Activated B cell treated with CpG ODN at 0.5 μM for 24 hours (primary cell): ENCODE results near the gene MBD3. TPM values are rescaled to one million over a fixed set of nuclear protein-coding genes. Genes with fewer than 3 reads are reported as not detected.
"Not testable (repeated sequence)": the region's sequence is repeated elsewhere in the genome, so short reads cannot be mapped to it uniquely, and the experiment has no call there.

ENCODE experiments used
- ATAC-seq: fragments of 200-7000 bp; cut with Tn5 transposase; one replicate; pipeline ENCODE4 v1.10.0; 2021; ENCODE audit warnings: low read depth, mild to moderate bottlenecking, moderate library complexity
- CTCF ChIA-PET: fragments of 350-600 bp; sonication (Branson Sonifier 250); formaldehyde crosslinking; loops from one replicate; lab custom pipeline; 2021; ENCODE audit warnings: antibody characterized with exemption; lab: Charles Lee
- POLR2A ChIA-PET: fragments of 350-600 bp; sonication (Branson Sonifier 250); formaldehyde crosslinking; loops from one replicate; lab custom pipeline; 2021; ENCODE audit warnings: antibody characterized with exemption; lab: Charles Lee
- DNase-seq: peaks from one replicate; pipeline ENCODE4 v3.0.0; 2022
- H3K27ac Mint-ChIP-seq: one replicate; pipeline ENCODE4 v1.8.0; 2020; ENCODE audit warnings: mixed read lengths
- H3K27me3 Mint-ChIP-seq: one replicate; pipeline ENCODE4 v1.8.0; 2021; ENCODE audit warnings: mixed read lengths
- H3K36me3 Mint-ChIP-seq: one replicate; pipeline ENCODE4 v1.8.0; 2021; ENCODE audit warnings: low read depth, mixed read lengths
- H3K4me1 Mint-ChIP-seq: one replicate; pipeline ENCODE4 v1.8.0; 2021; ENCODE audit warnings: mixed read lengths
- H3K4me3 Mint-ChIP-seq: one replicate; pipeline ENCODE4 v1.8.0; 2020; ENCODE audit warnings: mild to moderate bottlenecking, mixed read lengths
- H3K9me3 Mint-ChIP-seq: one replicate; pipeline ENCODE4 v1.8.0; 2020; ENCODE audit warnings: mixed read lengths
- intact Hi-C: fragments of 100-400 bp; cut with micrococcal nuclease; formaldehyde crosslinking; loops from one replicate; pipeline ENCODE4 v1.15.1; 2024
- total RNA-seq: library from RNA; stranded (reverse); gene quantifications from 2 replicates; pipeline ENCODE4 v1.2.3, GENCODE V29; 2022
- TF ChIP-seq, protein P1 (sequence below): fragments of 200-600 bp; IDR thresholded peaks from one replicate; pipeline ENCODE4 v1.8.0; 2022; ENCODE audit warnings: antibody characterized with exemption, mild to moderate bottlenecking

The MBD3 gene
- total RNA-seq, 1 donor from 2014 or later: 96.9 TPM

DNA sequence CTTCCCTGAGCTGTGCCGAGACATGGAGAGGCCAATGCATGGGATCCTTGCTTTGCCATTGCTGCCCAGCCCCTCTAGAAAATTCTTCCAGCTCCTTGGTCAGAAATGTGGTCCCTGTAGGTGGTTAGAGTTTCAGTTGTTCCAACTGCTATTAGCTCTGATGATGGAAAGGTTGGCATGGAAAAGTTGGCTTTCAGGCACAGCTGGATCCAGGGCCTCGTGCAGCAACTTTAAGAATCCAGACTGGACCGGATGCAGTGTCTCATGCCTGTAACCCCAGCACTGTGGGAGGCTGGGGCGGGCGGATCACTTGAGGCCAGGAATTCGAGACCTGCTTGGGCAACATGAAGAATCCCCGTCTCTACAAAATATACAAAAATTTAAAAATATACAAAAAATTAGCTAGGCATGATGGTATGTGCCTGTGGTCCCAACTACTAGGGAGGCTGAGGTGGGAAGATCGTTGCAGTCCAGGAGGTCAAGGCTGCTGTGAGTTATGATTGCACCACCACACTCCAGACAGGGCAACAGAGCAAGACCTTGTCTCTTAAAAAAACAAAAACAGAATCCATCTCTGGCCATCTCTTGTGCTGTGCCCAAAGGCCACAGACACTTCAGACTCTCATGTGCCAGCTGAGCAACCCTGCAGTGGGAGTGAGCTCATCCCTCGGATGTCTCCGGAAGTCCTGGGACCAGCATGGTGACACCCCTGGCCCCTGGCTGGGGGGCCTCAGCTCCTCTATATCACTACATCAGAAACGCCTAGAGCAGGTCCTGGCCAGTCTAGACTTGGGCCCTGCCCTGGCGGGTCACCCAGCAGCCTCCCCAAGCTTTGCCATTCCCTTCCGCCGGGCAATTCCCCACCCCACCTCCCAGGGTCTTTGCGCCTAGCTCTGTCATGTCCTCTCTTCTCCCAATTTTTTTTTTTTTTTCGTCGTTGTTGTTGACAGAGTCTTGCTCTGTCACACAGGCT is 41.3 kb downstream of the MBD3 start:
- ChIA-PET POLR2A (interaction anchor here (0.6 to 0.7 kb wide), 2 partner anchors 960 to 1056 kb away, joined by 3 to 4 read pairs; no protein-coding TSS in a partner anchor), CTCF (no interaction called here)
- no peaks in the 10 kb centered on the region for H3K9me3 Mint-ChIP-seq
- ATAC-seq (no peak), DNase-seq (no peak)
- peaks cover under 1% of the 10 kb centered on the region for H3K4me1 Mint-ChIP-seq
- intact Hi-C loops: no loop called here
- TF ChIP-seq, protein P1, sequence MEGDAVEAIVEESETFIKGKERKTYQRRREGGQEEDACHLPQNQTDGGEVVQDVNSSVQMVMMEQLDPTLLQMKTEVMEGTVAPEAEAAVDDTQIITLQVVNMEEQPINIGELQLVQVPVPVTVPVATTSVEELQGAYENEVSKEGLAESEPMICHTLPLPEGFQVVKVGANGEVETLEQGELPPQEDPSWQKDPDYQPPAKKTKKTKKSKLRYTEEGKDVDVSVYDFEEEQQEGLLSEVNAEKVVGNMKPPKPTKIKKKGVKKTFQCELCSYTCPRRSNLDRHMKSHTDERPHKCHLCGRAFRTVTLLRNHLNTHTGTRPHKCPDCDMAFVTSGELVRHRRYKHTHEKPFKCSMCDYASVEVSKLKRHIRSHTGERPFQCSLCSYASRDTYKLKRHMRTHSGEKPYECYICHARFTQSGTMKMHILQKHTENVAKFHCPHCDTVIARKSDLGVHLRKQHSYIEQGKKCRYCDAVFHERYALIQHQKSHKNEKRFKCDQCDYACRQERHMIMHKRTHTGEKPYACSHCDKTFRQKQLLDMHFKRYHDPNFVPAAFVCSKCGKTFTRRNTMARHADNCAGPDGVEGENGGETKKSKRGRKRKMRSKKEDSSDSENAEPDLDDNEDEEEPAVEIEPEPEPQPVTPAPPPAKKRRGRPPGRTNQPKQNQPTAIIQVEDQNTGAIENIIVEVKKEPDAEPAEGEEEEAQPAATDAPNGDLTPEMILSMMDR: no peak
- H3K36me3 Mint-ChIP-seq: no peaks in the 10 kb centered on the region
- peaks cover 10% of the 10 kb centered on the region for H3K27me3 Mint-ChIP-seq
- no peak overlapping the region for H3K4me3 Mint-ChIP-seq
- H3K27ac Mint-ChIP-seq: no peak overlapping the region

DNA sequence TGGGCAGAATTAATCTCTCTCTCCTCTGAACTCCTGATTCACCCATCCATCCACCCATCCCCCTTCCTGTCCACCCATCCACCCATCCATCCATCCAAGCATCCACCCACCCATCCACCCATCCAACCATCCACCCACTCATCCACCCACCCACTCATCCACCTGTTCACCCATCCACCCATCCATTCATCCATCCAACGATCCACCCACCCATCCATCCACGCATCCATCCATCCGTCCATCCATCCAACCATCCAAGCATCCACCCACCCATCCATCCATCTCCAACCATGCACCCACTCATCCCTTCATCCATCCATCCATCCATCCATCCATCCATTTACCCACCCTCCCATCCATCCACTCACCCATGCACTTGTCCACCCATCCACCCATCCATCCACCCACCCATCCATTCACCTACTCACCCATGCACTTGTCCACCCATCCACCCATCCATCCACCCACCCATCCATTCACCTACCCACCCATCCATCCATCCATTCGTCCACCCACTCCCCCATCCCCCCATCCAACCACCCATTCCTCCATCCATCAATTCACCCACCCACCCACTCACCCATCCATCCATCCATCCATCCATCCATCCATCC is 43.2 kb downstream of the MBD3 start:
- Mint-ChIP-seq H3K4me3 (no peak overlapping the region), H3K36me3 (no peaks in the 10 kb centered on the region), H3K9me3 (no peaks in the 10 kb centered on the region), H3K4me1 (peaks cover 6% of the 10 kb centered on the region), H3K27ac (no peak overlapping the region), H3K27me3 (peaks cover 14% of the 10 kb centered on the region)
- ATAC-seq: no peak
- DNase-seq: no peak
- TF ChIP-seq, protein P1: no peak
- ChIA-PET CTCF (interaction anchor here (1.7 kb wide), 1 partner anchor 123 kb away, joined by 6 read pairs; no protein-coding TSS in a partner anchor), POLR2A (no interaction called here)
- intact Hi-C loops: loop anchor here (5.0 kb wide), 1 partner anchor 263 kb away; the partner anchor contains the start of gene ATP8B3

DNA sequence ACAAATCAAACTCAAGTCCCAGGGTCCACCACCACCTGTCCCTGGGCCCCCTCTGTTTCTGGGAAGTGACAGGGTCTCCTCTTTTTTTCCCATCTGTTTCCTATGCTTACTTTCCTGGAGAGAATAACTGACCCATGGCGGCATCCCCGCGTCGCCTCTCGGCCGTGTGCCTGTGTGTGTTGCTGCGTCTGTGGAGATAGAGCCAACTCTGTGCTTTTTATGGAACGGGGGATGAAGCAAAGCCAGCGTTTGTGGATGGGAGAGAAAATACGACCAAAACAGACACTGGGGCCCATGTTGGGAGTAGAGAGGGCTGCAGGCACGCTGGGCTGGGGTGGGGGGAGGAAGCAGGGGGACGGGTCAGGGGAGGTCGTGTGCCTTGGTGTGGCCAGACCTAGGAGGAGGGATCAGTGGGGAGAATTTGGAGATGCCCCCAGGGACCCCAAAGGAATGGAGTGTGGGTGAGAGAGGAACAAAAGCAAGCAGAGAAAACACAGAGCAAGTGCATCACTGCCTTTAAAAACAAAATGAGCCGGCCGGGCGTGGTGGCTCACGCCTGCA is 52.2 kb downstream of the MBD3 start:
- CTCF ChIA-PET: no interaction called here

DNA sequence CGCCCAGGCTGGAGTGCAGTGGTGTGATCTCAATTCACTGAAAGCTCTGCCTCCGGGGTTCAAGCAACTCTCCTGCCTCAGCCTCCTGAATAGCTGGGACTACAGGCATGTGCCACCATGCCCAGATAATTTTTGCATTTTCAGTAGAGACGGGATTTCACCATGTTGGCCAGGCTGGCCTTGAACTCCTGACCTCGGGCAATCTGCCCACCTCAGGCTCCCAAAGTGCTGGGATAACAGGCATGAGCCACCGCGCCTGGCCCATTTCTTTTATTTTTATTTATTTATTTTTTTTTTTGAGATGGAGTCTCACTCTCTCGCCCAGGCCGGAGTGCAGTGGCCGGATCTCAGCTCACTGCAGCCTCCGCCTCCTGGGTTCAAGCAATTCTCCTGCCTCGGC is 52.9 kb downstream of the MBD3 start:
- H3K36me3 Mint-ChIP-seq, intact Hi-C loops: not testable (repeated sequence)

More for the DNA sequence above, 52.2 kb downstream of the MBD3 start:
- POLR2A ChIA-PET: no interaction called here
- H3K27me3 Mint-ChIP-seq: peaks cover 18% of the 10 kb centered on the region
- H3K9me3 Mint-ChIP-seq: no peaks in the 10 kb centered on the region
- TF ChIP-seq, protein P1: no peak
- H3K4me3 Mint-ChIP-seq: no peak overlapping the region
- DNase-seq: no peak
- H3K27ac Mint-ChIP-seq: no peak overlapping the region
- ATAC-seq: no peak
- H3K36me3 Mint-ChIP-seq: no peaks in the 10 kb centered on the region
- intact Hi-C loops: no loop called here
- no peaks in the 10 kb centered on the region for H3K4me1 Mint-ChIP-seq

DNA sequence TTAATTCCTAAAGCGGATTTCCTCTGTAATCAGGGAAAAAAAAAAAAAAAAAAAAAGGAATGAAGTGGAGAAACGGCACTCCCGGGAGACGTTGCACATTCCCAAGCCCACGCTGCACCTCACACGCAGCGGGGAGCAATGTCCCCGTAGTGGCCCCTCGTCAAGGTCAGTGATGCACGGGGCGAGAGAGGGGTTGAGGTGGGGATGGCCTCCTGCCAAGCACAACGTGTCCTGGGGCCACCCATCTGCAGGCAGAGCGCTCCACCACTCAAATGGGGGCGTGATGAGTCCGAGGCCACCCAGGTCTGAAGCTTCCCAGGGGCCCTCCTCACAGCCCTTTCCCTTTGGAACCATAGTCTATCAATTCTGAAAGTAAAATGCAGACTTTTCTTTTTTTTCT is 53.7 kb downstream of the MBD3 start:
- intact Hi-C loops: no loop called here
- H3K27me3 Mint-ChIP-seq: peaks cover 18% of the 10 kb centered on the region

More for the DNA sequence above, 52.9 kb downstream of the MBD3 start:
- ATAC-seq, H3K4me1 Mint-ChIP-seq, H3K9me3 Mint-ChIP-seq, H3K4me3 Mint-ChIP-seq, CTCF ChIA-PET, H3K27ac Mint-ChIP-seq, DNase-seq: not testable (repeated sequence)
- peaks cover 18% of the 10 kb centered on the region for H3K27me3 Mint-ChIP-seq
- POLR2A ChIA-PET: interaction anchor here (0.7 kb wide), 2 partner anchors 360 to 1571 kb away, joined by 3 to 12 read pairs; no protein-coding TSS in a partner anchor

DNA sequence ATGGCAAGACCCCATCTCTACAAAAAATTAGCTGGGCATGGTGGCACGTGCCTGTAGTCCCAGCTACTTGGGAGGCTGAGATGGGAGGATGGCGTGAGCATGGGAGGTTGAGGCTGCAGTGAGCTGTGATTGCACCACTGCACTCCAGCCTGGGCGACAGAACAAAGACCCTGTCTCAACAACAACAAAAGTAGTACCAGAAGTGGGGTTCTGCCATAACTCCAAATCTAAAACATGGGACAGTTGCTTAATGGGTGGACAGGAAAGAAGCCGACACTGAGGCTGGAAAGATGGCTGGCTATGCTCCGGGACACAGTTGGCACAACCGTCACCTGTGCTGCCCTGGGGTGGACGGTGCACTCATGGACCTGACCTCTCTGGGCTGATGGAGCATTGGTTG is 57.0 kb downstream of the MBD3 start:
- POLR2A ChIA-PET, H3K27ac Mint-ChIP-seq, H3K9me3 Mint-ChIP-seq, H3K4me3 Mint-ChIP-seq, ATAC-seq, intact Hi-C loops, H3K4me1 Mint-ChIP-seq, H3K36me3 Mint-ChIP-seq, DNase-seq, CTCF ChIA-PET: not testable (repeated sequence)
- peaks cover 16% of the 10 kb centered on the region for H3K27me3 Mint-ChIP-seq

More for the DNA sequence above, 53.7 kb downstream of the MBD3 start:
- Mint-ChIP-seq H3K36me3 (no peaks in the 10 kb centered on the region), H3K27ac (no peak overlapping the region), H3K4me1 (no peaks in the 10 kb centered on the region), H3K4me3 (no peak overlapping the region), H3K9me3 (no peaks in the 10 kb centered on the region)
- no peak for DNase-seq
- TF ChIP-seq, protein P1: no peak
- ChIA-PET POLR2A (interaction anchor here (0.7 kb wide), 1 partner anchor 1572 kb away, joined by 3 read pairs; no protein-coding TSS in a partner anchor), CTCF (no interaction called here)
- ATAC-seq: no peak
